Epithelial cell of esophagus (primary cell): Measurements from ENCODE around the gene NTM.

Source experiments
- DNase-seq: peaks from one replicate; pipeline ENCODE4 v3.0.0; 2010; ENCODE audit warnings: low read depth
- H3K4me3 ChIP-seq: 2 replicates; pipeline ENCODE4 v1.5.1; 2011; ENCODE audit warnings: mild to moderate bottlenecking, low read length, control low read depth
- TF ChIP-seq, protein P1 (sequence below): IDR thresholded peaks from 2 replicates; pipeline ENCODE4 v1.5.1; 2011; ENCODE audit warnings: low read depth, mild to moderate bottlenecking, low read length, control low read depth, inconsistent platforms; ENCODE audit not compliant: insufficient read depth; ENCODE audit errors: missing control alignments

Gene NTM

GRCh38 chr11:131712897-131713296 lies 342.5 kb downstream of the NTM start:
- no peak overlapping the region for H3K4me3 ChIP-seq
- DNase-seq = no peak
- TF ChIP-seq, protein P1, sequence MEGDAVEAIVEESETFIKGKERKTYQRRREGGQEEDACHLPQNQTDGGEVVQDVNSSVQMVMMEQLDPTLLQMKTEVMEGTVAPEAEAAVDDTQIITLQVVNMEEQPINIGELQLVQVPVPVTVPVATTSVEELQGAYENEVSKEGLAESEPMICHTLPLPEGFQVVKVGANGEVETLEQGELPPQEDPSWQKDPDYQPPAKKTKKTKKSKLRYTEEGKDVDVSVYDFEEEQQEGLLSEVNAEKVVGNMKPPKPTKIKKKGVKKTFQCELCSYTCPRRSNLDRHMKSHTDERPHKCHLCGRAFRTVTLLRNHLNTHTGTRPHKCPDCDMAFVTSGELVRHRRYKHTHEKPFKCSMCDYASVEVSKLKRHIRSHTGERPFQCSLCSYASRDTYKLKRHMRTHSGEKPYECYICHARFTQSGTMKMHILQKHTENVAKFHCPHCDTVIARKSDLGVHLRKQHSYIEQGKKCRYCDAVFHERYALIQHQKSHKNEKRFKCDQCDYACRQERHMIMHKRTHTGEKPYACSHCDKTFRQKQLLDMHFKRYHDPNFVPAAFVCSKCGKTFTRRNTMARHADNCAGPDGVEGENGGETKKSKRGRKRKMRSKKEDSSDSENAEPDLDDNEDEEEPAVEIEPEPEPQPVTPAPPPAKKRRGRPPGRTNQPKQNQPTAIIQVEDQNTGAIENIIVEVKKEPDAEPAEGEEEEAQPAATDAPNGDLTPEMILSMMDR = no peak

DNA sequence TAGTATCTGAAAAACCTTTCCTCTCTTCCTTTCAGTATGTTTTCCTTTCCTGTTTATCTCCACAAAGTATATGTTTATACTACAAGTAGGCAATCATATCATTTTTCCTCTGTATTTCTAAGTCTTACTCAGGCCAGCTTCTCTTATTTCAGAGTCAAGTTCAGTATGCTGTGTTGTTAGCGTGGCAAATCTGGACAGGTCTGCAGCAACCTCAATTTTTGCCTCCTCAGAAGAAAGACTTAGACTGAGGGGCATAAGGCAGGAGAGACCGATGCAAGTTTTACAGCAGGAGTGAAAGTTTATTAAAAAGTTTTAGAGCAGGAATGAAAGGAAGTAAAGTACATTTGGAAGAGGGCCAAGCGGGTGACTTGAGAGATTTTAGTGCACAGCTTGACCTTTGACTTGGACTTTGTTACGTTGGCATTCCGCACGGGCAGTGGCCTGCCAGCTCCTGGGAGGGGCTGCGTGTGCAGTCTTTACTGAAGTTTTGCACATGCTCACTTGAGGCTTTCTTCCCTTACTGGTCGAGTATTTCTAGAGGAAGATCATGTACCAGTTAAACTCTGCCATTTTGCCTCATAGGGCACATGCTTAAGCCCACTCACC lies 343.2 kb downstream of the NTM start:
- TF ChIP-seq, protein P1 = no peak
- no peak for DNase-seq
- H3K4me3 ChIP-seq = no peak overlapping the region

GRCh38 chr11:131717616-131718015 lies 347.2 kb downstream of the NTM start:
- DNase-seq = no peak
- TF ChIP-seq, protein P1 = no peak

DNA sequence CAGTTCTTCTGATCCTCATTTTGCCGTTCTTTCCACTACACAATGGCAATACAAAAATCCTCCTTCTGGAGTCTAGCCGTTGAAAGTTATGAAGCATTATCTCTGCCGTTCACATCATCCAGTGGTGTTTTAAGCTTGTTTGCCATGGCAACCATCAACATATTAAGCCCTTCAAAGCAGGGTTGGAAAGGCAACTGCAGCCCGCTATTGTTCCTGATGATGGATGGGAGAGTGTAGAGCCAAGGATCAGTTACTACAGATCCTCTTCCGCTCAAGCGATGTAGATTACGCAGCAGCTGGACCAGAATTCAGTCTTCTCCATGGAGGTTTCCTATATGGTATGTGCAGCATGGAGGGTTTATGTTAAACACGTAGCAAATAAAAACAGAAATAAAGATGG lies 352.7 kb downstream of the NTM start:
- H3K4me3 ChIP-seq = no peak overlapping the region
- TF ChIP-seq, protein P1 = no peak
- DNase-seq = no peak

More at GRCh38 chr11:131717616-131718015, 347.2 kb downstream of the NTM start:
- no peak overlapping the region for H3K4me3 ChIP-seq

- no peak overlapping the region for H3K4me3 ChIP-seq
- TF ChIP-seq, protein P1 = no peak
- DNase-seq = no peak
These were observed 354.1 kb downstream of the NTM start for GRCh38 chr11:131724436-131724975.

GRCh38 chr11:131734871-131735270 lies 364.5 kb downstream of the NTM start:
- no peak overlapping the region for H3K4me3 ChIP-seq
- no peak for DNase-seq
- TF ChIP-seq, protein P1 = no peak

DNA sequence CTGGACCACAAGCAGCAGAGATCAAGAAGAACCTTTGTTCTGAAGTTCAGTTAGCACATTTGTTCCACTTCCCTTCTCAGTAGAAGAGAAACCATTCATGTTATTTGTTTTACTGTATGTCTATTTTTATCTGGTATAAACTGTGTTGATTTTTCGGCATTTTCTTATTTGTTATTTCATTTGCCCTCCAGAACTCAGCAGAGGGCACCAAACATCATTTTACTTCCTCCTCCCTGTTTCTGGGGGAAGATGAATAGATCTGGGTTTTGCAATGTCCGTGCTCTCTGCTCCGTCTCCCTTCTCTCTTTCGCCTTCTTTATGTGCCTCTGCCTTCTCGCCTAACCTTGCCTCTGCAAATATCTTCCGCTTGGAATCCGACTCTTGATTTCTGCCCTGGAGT lies 366.9 kb downstream of the NTM start:
- TF ChIP-seq, protein P1 = no peak
- peak; percentile 4 for DNase-seq
- H3K4me3 ChIP-seq = no peak overlapping the region
